Prostate gland (tissue), 2 donors: Measurements from ENCODE around the gene SOBP. TPM values are rescaled to one million over a fixed set of nuclear protein-coding genes. Genes with fewer than 3 reads are reported as not detected.

Experiments
- DNase-seq: peaks from one replicate; pipeline ENCODE4 v3.0.0-alpha.2; 2019; ENCODE audit warnings: low spot score
- H3K27ac ChIP-seq, 2 donors: fragments of 200-600 bp; sonication (generic); 2 replicates each; pipeline ENCODE4 v1.5.1; 2017 to 2019
- H3K27me3 ChIP-seq: fragments of 200-600 bp; sonication (generic); replicated peaks from 2 replicates; pipeline ENCODE4 v1.5.1; 2019; ENCODE audit not compliant: insufficient read depth
- H3K36me3 ChIP-seq, 2 donors: fragments of 200-600 bp; sonication (generic); 1 replicate in 1 of 2; 2 replicates in 1 of 2; pipeline versions ENCODE4 v1.5.1 to v1.8.1; 2017 to 2019
- H3K4me1 ChIP-seq: fragments of 200-600 bp; sonication (generic); replicated peaks from 2 replicates; pipeline ENCODE4 v1.5.1; 2019
- H3K4me3 ChIP-seq, 2 donors: fragments of 200-600 bp; sonication (generic); 2 replicates each; pipeline ENCODE4 v1.5.1; 2017 to 2019
- H3K9me3 ChIP-seq: fragments of 200-600 bp; sonication (generic); 2 replicates; pipeline ENCODE4 v1.5.1; 2017
- POLR2A ChIP-seq: fragments of 450-650 bp; IDR thresholded peaks from one replicate; pipeline ENCODE4 v1.6.1; 2016; ENCODE audit warnings: antibody characterized with exemption, mild to moderate bottlenecking
- POLR2AphosphoS5 ChIP-seq: sonication (generic); formaldehyde crosslinking; IDR thresholded peaks from one replicate; pipeline ENCODE4 v1.6.1; 2017; ENCODE audit warnings: antibody characterized with exemption
- WGBS: methylation state at CpG from one replicate; pipeline ENCODE4 v1.1.5; 2018; 5-methylcytosine and 5-hydroxymethylcytosine counted together
- intact Hi-C: fragments of 100-400 bp; cut with DNase I; formaldehyde crosslinking; loops from one replicate; pipeline ENCODE4 v1.14.2; 2022
- total RNA-seq, 2 donors: library from RNA; depleted of rRNA; stranded (reverse); fragments of >200 nt; gene quantifications; one replicate each; pipeline ENCODE4 v1.1.0, GENCODE V29; 2016
- TF ChIP-seq, protein P1 (sequence below), 4 experiments: fragments of 200-600 bp in 2 of 4; fragments of 450-650 bp in 2 of 4; sonication (generic) in 2 of 4; IDR thresholded peaks; 1 replicate in 3 of 4; 2 replicates in 1 of 4; pipeline ENCODE4 v1.5.1; 2016 to 2019; ENCODE audit warnings: antibody characterized with exemption in 4 of 4, mild to moderate bottlenecking in 2 of 4, moderate library complexity in 2 of 4

The SOBP gene
- total RNA-seq, 2 donors from 2014 or later, result 15.8 to 23.3 TPM

DNA sequence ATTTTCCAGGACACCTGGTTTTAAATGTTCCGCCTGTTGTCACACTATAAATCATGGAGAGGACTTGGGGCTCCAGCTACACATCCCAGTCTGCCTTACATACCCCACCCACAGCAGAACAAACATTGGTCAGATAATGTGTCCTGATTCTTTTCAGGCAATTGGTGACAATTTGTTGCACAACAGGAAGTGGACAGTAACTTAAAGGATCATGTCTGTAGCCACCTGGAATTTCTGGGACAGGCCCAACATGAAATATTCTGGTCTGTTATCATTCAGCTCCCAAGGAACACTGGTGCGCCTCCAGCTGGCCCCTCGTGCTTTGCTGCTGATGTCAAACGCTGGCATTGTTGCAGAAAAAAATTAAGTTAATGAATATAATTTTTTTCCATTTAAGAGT lies 117.2 kb downstream of the SOBP start:
- Histone ChIP-seq H3K4me1 (no peaks in the 10 kb centered on the region), H3K27ac (no peak overlapping the region), H3K27me3 (no peaks in the 10 kb centered on the region), H3K36me3 (no peaks in the 10 kb centered on the region), H3K9me3 (no peaks in the 10 kb centered on the region), H3K4me3 (no peak overlapping the region)
- 76% methylated on average over 4 of the region's 4 CpGs for WGBS
- TF ChIP-seq POLR2AphosphoS5, result no peak
- DNase-seq, result no peak
- intact Hi-C loops, result no loop called here

DNA sequence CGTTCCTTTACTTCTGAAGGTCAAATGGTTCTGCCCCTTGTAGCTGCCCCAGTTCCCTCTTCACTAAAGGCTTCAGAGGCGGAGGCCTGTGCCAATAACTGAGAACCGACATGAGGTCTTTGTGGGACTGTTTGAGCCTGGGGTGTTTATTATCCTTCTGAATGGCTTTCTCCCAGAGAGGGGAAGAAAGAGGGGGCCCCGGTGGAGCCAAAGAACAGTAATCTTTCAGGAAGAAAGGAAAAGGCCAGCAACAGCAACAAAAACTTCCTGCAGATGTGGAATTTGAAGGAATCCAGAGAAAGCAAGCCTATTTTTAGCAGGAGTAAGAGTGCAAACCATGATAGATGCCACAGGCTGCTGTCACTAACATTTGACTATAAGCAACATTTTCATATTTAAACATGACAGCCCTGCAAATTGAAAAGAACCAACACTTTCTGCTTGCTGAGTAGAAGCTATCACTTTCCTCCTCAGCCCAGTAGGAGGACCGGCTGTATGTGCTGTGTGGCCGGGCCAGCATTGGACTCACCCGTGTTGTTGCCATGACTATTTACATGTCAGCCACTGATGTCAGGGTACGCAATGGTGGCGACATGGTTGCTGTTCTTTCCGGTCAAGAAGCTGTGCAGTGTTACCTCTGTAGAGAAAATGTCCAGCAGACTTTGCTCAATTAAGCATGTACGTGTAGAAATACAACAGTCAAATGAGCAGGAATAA lies 121.3 kb downstream of the SOBP start:
- no peaks in the 10 kb centered on the region for H3K27me3 ChIP-seq
- TF ChIP-seq POLR2A (no peak), POLR2AphosphoS5 (no peak)
- TF ChIP-seq, protein P1, sequence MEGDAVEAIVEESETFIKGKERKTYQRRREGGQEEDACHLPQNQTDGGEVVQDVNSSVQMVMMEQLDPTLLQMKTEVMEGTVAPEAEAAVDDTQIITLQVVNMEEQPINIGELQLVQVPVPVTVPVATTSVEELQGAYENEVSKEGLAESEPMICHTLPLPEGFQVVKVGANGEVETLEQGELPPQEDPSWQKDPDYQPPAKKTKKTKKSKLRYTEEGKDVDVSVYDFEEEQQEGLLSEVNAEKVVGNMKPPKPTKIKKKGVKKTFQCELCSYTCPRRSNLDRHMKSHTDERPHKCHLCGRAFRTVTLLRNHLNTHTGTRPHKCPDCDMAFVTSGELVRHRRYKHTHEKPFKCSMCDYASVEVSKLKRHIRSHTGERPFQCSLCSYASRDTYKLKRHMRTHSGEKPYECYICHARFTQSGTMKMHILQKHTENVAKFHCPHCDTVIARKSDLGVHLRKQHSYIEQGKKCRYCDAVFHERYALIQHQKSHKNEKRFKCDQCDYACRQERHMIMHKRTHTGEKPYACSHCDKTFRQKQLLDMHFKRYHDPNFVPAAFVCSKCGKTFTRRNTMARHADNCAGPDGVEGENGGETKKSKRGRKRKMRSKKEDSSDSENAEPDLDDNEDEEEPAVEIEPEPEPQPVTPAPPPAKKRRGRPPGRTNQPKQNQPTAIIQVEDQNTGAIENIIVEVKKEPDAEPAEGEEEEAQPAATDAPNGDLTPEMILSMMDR (IDR thresholded peaks at IDR 0.05), result no peak
- H3K4me3 ChIP-seq, result no peak overlapping the region
- no peaks in the 10 kb centered on the region for H3K36me3 ChIP-seq
- no peak for DNase-seq
- 72% methylated on average over 11 of the region's 11 CpGs for WGBS
- intact Hi-C loops, result no loop called here
- H3K9me3 ChIP-seq, result no peaks in the 10 kb centered on the region
- H3K4me1 ChIP-seq, result no peaks in the 10 kb centered on the region
- no peak overlapping the region for H3K27ac ChIP-seq

DNA sequence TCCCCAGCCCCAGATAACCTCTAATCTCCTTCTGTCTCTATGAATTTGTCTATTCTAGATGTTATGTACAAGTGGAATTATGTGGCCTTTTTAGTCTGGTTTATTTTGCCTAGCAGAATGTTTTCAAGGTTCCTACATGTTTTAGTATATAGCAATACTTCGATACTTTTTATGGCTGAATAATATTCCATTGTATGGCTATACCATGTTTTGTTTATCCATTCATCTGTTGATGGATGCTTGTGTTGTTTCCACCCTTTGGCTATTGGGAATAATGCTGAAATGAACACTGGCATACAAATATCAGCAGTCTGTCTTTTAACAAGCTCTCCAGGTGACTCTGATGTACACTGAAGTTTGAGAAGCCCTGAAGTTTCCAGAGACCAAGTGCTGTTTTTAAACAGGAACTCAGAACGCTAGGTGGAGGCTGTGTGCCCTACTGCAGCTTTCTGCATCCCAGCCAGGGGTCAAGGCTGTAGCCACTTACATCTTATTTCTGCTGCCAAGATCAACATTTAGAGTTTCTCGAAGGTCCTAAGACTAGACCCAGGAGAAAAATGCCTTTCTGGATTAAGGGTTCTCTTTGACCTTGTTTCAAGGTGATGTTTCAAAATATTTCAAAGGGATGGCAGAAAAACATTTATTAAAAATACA lies 123.0 kb downstream of the SOBP start:
- TF ChIP-seq, protein P1 (IDR thresholded peaks at IDR 0.05), result no peak
- no peak for TF ChIP-seq POLR2A
- no peak for TF ChIP-seq POLR2AphosphoS5
- WGBS, result 76% methylated on average over 3 of the region's 3 CpGs
- intact Hi-C loops, result no loop called here
- H3K4me3 ChIP-seq, result no peak overlapping the region
- H3K27ac ChIP-seq, result no peak overlapping the region
- no peaks in the 10 kb centered on the region for H3K9me3 ChIP-seq
- H3K36me3 ChIP-seq, result no peaks in the 10 kb centered on the region
- no peak for DNase-seq
- H3K4me1 ChIP-seq, result no peaks in the 10 kb centered on the region
- H3K27me3 ChIP-seq, result no peaks in the 10 kb centered on the region

DNA sequence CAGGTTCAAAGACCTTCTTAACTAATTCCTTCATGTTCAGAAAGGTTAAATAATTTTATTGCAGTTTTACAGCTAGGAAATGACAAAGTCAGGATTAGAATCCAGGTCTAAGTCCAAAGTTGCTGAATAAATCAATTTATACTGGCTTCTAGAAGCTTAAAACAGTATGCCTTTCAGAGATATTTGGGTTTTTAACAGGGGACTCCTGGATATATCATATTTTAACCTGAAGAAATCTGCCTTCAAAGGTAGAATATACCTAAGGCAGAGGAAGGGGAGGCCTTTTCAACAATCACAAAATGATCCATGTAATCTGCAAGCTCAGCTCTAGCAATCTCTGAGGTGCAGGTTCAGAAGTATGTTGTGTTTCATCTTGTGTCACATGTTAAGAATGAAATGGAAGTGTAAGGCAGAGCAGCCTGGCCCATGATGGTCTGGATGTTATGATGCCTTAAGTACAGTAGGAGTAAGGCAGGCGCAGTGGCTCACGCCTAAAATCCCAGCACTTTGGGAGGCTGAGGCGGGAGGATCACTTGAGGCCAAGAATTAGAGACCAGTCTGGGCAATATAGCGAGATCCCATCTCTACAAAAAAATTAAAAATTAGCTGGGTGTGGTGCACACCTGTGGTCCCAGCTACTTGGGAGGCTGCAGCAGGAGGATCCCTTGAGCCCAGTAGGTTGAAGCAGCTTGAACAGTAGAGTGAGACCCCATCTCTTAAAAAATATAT lies 123.9 kb downstream of the SOBP start:
- Histone ChIP-seq H3K27ac (no peak overlapping the region), H3K4me1 (no peaks in the 10 kb centered on the region), H3K4me3 (no peak overlapping the region), H3K9me3 (no peaks in the 10 kb centered on the region), H3K36me3 (no peaks in the 10 kb centered on the region), H3K27me3 (no peaks in the 10 kb centered on the region)
- intact Hi-C loops, result no loop called here
- TF ChIP-seq, protein P1 (IDR thresholded peaks at IDR 0.05), result no peak
- no peak for TF ChIP-seq POLR2A
- no peak for TF ChIP-seq POLR2AphosphoS5
- WGBS, result 99% methylated on average over 4 of the region's 4 CpGs
- no peak for DNase-seq

DNA sequence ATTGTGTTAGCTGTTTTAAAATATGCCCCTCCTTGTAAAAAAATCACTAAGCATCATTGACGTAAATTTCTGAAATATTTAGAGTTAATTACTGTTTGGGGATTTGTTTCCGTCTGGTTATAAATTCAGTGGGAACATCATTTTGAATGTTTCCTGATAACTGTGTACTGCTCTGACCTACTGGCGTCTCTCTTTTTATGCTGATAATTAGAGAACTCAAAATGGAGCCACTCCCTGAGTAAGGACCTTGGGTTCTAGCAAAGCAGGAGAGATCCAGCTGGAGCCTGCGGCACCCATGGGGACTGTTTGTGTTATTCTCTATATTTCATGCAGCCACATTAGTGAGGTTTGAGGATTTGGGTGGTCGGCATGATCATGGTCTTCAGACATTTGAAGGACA lies 124.9 kb downstream of the SOBP start:
- Histone ChIP-seq H3K27ac (no peak overlapping the region), H3K4me3 (no peak overlapping the region), H3K27me3 (no peaks in the 10 kb centered on the region), H3K9me3 (no peaks in the 10 kb centered on the region), H3K36me3 (no peaks in the 10 kb centered on the region), H3K4me1 (no peaks in the 10 kb centered on the region)
- 94% methylated on average over 5 of the region's 5 CpGs for WGBS
- TF ChIP-seq POLR2AphosphoS5 (no peak), POLR2A (no peak)
- TF ChIP-seq, protein P1 (IDR thresholded peaks at IDR 0.05), result no peak
- no peak for DNase-seq
- intact Hi-C loops, result no loop called here
